Occipital lobe (tissue), 2 donors: ENCODE data around the gene SLC23A2. TPM values are rescaled to one million over a fixed set of nuclear protein-coding genes. Genes with fewer than 3 reads are reported as not detected.
"Not testable (repeated sequence)": the region's sequence is repeated elsewhere in the genome, so short reads cannot be mapped to it uniquely, and the experiment has no call there.

Source experiments
- DNase-seq: peaks from one replicate; lab custom pipeline; 2025; lab: John Stamatoyannopoulos, UW
- total RNA-seq: library from RNA; depleted of rRNA; stranded (reverse); fragments of >200 nt; gene quantifications from one replicate; pipeline ENCODE4 v1.2.3, GENCODE V29; 2014

Gene SLC23A2
- total RNA-seq, 1 donor from 2014 or later: 52.9 TPM

GRCh38 chr20:4880051-4880450 lies 121.3 kb downstream of the SLC23A2 start:
- DNase-seq: no peak

DNA sequence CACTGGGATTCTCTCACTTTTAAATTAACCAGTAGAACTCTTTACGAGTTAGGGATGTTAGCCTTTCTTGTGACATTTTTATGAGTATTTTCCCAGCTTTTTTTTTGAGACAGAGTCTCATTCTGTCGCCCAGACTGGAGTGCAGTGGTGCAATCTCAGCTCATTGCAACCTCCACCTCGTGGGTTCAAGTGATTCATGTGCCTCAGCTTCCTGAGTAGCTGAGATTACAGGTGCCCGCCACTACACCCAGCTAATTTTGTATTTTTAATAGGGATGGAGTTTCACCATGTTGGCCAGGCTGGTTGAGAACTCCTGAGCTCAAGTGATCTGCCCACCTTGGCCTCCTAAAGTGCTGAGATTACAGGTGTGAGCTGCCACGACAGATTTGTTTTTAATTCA lies 123.2 kb downstream of the SLC23A2 start:
- DNase-seq: not testable (repeated sequence)

- DNase-seq: no peak
Observed at GRCh38 chr20:4876731-4877130, 124.6 kb downstream of the SLC23A2 start.

DNA sequence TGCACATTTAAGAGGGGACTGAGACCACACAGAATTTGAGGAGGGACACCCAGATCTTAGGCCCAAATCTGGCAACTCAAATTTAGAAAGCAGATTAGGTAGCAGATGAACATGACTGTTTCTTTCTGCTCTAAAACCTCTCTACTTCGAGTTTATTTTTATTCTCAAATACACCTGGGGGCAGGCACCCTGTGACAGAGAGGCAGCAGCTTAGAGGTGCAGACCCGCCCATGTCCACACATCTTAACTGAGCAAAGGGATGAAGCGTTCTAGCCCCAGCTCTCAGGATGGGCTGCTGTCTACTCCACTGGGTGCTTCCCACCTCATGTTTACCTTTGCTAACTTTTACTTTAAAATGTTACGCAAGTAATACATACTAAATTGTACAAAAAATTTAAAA lies 125.0 kb downstream of the SLC23A2 start:
- DNase-seq: no peak

DNA sequence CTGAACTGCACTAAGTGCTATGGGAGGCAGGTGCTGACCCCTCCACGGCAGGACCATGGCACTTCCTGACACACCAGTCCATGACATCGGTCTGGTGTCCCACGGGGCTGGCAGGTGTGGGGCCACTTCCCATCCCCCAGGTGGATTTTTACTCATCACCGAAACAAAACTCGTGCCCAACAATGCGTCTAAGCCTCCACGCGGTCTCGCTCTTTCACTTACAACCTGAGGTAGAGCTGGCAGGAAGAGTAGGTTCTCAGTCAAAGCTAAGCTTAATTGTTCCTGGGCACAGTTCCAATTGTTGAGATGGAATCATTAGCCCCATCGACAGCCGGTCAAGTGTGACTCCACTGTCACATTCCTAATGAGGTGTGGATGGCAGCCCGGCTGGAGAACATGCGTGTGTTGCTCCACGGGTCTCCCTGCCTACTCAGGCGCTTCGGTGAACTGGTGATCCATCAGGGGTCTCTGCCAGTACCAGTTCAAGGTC lies 125.7 kb downstream of the SLC23A2 start:
- no peak for DNase-seq

DNA sequence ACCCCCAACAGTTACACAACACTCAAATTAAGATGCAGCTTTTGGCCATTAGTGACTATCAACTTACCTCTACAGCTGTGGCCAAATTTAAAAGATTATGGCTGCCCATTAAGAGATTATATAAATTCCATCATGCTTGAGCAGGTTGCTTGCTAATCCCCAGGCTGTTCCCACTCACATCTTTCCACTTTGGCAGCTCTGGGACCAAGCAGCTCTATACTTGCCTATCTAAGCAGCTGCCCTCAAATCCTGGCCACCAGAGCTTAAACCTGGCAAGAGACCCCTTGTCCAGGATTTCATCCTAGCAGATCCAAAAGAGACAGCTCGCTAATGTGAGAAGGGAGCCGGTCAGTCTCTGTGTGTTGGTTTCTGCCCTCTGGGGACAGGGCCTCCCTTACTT lies 127.9 kb downstream of the SLC23A2 start:
- DNase-seq: no peak

- no peak for DNase-seq
Observed at GRCh38 chr20:4871486-4871885, 129.8 kb downstream of the SLC23A2 start.

- no peak for DNase-seq
Observed at GRCh38 chr20:4870906-4871305, 130.4 kb downstream of the SLC23A2 start.

DNA sequence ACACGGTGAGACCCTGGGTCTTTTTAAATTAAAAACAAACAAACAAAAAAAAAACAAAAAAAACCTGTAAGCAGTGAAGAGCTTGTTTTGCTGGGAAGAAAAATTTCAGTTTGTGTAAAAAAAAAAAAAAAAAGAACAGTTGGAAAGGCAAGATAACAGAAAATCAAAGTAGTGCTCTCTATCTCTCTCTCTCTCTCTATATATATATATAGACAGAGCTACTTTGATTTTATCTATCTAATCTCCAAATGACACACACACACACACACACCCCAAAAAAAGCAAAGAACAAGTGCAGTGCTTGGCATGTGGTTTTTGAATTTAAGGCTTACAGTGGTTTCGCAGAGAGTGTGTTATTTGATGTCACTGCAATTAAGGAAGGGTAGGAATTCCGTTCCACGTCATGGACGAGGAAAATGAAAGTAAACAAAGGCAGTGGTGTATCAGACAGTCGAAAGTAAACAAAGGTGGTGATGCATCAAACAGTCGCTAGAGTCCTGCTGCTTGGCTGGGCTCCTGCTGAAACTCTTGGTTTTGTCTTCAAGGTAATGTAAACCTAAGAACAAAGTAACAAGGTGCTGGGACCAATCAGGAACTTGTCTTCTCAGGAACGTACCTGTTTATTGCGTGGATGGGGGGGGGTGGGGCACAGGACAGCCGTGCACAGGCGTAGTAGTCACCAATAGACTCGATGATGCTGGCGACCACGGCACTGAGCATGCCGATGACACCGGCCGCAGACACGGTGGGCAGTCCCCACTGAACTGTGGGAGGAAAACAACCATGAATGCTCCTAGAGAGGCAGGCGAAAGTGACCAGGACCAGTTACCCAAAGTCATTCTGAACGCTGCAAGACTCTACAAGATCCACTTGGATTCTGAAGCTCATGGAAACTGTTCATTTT lies 131.8 kb downstream of the SLC23A2 start:
- DNase-seq: no peak

DNA sequence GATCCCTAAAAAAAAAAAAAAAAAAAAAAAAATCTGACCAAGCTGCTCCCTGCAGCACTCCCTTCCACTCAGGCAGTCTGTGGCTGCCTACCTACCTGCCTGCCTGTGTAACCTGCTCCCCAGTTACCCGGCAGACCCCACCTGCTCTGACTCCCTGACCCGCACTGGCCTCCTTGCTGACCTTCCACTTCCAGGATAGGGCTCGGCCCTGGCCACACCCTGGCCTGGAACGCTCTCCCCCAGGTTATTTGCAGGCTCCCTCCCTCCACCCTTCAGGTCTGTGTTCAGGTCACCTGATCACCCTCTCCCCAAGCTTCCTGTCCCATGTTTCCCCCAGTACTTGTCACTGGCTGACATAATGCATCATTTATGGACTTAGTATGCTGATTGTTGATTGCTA lies 134.3 kb downstream of the SLC23A2 start:
- DNase-seq: no peak

DNA sequence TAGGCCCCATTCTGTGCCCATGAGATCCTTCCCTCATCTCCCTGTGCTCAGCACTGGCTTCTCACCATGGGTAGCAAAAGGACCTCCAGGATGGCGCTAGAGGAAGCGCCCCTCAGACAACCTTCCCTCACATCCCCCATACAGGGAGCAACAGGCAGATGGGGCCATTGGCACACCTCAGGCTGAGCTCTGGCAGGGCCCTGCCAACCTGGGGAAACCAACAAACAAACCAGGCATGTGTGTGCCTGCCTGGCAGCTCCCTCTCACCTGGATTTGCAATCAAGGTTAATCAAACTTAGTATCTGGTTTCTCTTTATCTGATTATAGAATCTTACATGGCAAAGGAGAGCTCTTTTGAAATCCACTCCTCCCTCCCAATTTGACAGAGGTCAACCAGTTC lies 134.9 kb downstream of the SLC23A2 start:
- DNase-seq: no peak

DNA sequence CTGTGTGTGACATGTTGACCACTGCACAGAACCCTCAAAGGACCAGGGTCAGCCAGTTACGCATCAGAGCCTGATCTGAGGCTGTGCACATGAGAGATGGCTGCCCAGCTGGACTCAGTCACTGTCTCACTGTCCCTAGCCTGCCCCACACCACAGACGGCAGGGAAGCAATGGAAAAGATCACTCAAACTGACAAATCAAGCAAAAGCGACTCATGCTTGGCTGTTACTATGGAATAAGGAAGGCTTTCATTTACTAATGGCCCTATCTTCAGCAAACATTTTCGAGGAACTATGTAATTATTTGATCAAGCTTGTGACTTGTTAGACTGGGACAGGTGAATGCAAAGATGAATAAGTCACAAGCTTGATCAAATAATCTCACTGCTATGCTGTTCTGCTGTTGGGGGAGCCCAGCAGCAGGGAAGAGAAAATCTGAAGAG lies 137.0 kb downstream of the SLC23A2 start:
- DNase-seq: no peak

DNA sequence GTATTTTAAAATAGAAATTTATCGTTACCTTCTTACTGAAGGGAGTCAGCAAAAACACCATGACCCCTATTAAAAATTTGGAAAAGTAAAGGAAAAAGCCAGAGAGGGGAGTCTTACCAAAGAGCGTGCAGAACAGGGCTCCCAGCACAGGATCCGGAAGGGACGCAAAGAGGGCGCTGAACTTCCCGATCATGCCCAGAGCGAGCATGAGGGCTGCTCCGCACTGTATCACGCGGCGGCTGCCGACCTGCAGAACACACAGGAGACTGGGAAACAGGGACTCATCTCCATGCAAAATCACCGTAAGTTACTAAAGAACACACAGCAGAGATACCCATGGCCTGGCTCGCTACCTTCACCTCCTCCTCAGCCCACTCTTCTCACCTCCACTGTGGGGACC lies 138.6 kb downstream of the SLC23A2 start:
- DNase-seq: no peak

DNA sequence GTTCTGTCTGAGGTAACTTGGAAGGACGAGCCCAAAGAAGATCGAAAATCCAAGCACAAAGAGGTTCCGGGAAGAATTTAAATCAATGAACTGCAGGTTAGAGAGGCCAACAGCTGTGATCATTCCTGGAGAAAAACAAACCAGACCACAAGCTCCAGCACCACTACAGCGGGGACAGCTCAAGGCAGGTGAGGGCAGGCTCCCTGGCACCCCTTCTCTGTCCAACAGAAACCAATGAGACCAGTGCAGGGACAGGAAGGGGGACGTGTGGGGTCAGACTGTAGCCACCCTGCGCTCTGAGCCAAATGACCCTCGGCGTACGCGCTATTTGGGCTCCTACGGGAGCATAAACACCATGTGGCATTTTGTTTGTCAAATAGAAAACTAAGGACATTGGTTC lies 139.3 kb downstream of the SLC23A2 start:
- no peak for DNase-seq

GRCh38 chr20:4858000-4858399 lies 143.3 kb downstream of the SLC23A2 start:
- no peak for DNase-seq

- no peak for DNase-seq
Observed at GRCh38 chr20:4856022-4856755, 145.1 kb downstream of the SLC23A2 start.

GRCh38 chr20:4855555-4855954 lies 145.8 kb downstream of the SLC23A2 start:
- DNase-seq: no peak

DNA sequence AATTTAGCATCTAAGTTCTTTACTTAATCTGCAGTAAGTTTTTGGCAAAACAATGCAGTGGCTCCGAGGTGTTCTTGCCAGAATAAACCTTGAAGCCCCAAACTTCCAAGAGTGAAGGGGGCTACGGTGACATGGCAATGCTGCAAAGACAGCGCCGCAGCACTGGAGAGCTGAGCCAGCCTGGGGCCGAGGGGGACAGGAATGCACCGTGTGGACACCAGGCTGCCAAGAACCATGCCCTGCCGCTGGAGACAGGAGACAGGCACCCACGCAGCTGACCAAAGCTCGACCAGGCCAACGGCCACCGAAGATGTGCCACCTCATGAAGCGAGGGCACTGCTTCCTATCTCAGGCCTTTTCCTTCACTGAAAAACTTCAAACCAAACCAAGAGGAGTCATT lies 146.2 kb downstream of the SLC23A2 start:
- no peak for DNase-seq

GRCh38 chr20:4854561-4854901 lies 146.8 kb downstream of the SLC23A2 start:
- no peak for DNase-seq

DNA sequence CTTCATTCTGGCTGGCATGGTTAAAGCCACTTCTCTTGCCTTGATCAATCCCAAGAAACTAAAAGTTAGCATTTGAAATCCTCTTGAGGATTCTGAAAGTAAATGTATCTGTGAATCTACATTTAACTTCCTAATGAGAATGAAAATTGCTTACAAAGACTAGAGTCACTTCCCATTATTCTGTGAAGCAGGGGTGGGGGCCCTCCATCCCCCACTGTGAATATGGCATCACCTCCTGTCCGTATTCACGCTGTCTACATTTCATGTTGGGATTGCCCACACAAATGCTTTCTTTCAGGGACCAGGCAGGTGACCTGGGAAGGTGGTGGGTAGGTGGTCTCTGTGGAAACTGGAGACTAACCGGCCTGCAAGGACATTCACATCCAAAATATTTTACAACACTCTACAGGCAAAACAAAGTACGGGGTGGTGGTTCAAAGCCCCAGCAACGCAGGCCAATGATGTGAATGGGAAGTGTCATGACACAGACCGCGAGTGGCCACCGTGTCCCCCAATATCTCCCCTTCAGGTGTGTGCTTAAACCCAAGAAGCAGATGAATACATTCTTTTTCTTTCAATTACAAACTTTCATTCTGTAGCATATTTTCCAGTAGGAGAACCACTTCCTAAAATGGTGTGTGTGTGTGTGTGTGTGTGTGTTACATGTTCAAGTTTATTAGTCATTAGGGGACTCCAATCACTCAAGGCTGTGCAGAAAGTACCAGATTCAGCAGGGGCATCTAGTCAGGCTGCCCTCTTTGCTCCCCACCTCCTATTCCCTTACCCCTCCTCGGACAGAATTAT lies 147.4 kb downstream of the SLC23A2 start:
- DNase-seq: no peak

DNA sequence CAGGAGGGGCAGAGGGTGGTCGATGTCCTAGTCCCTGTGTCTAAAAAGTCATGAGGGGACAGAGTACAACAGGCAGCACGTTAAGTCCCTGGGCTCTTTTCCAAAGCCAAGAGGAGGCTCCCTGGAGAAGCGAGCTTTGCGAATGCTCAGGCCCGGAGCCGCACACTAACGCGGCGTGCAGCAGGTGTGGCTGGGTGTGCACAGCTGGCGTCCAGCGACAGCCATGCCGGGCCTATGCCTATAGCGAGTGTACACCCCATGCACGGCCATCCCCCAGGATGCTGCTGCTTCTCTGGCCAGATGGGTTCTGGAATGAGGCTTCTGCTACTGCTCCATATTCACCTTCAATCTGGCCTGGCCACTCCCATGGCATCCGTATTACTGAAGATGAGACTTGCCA lies 148.3 kb downstream of the SLC23A2 start:
- DNase-seq: no peak

DNA sequence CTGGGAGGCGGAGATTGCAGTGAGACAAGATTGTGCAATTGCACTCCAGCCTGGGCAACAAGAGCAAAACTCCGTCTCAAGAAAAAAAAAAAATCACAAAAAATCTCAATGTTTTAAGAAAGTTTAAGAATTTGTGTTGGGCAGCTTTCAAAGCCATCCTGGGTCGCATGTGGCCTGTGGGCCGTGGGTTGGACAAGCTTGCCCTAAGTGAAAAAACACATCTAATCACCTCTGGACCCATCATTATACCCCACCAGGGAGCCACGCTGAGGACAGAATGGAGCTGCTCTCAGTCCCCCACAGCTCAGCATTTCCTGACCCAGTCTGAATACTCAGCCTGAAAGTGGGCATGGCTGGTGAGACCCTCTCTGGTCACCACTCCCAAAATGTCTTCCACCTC lies 150.3 kb downstream of the SLC23A2 start:
- no peak for DNase-seq
